Activated B cell treated with CpG ODN at 0.5 μM for 24 hours (primary cell): ENCODE results near the gene SEMA5B. TPM values are rescaled to one million over a fixed set of nuclear protein-coding genes. Genes with fewer than 3 reads are reported as not detected.

Experiments
- ATAC-seq: fragments of 200-7000 bp; cut with Tn5 transposase; one replicate; pipeline ENCODE4 v1.10.0; 2021; ENCODE audit warnings: low read depth, mild to moderate bottlenecking, moderate library complexity
- CTCF ChIA-PET: fragments of 350-600 bp; sonication (Branson Sonifier 250); formaldehyde crosslinking; loops from one replicate; lab custom pipeline; 2021; ENCODE audit warnings: antibody characterized with exemption; lab: Charles Lee
- POLR2A ChIA-PET: fragments of 350-600 bp; sonication (Branson Sonifier 250); formaldehyde crosslinking; loops from one replicate; lab custom pipeline; 2021; ENCODE audit warnings: antibody characterized with exemption; lab: Charles Lee
- DNase-seq: peaks from one replicate; pipeline ENCODE4 v3.0.0; 2022
- H3K27ac Mint-ChIP-seq: one replicate; pipeline ENCODE4 v1.8.0; 2020; ENCODE audit warnings: mixed read lengths
- H3K27me3 Mint-ChIP-seq: one replicate; pipeline ENCODE4 v1.8.0; 2021; ENCODE audit warnings: mixed read lengths
- H3K36me3 Mint-ChIP-seq: one replicate; pipeline ENCODE4 v1.8.0; 2021; ENCODE audit warnings: low read depth, mixed read lengths
- H3K4me1 Mint-ChIP-seq: one replicate; pipeline ENCODE4 v1.8.0; 2021; ENCODE audit warnings: mixed read lengths
- H3K4me3 Mint-ChIP-seq: one replicate; pipeline ENCODE4 v1.8.0; 2020; ENCODE audit warnings: mild to moderate bottlenecking, mixed read lengths
- H3K9me3 Mint-ChIP-seq: one replicate; pipeline ENCODE4 v1.8.0; 2020; ENCODE audit warnings: mixed read lengths
- intact Hi-C: fragments of 100-400 bp; cut with micrococcal nuclease; formaldehyde crosslinking; loops from one replicate; pipeline ENCODE4 v1.15.1; 2024
- total RNA-seq: library from RNA; stranded (reverse); gene quantifications from 2 replicates; pipeline ENCODE4 v1.2.3, GENCODE V29; 2022
- TF ChIP-seq, protein P1 (sequence below): fragments of 200-600 bp; IDR thresholded peaks from one replicate; pipeline ENCODE4 v1.8.0; 2022; ENCODE audit warnings: antibody characterized with exemption, mild to moderate bottlenecking

Gene SEMA5B
- total RNA-seq, 1 donor from 2014 or later: 1.6 TPM

DNA sequence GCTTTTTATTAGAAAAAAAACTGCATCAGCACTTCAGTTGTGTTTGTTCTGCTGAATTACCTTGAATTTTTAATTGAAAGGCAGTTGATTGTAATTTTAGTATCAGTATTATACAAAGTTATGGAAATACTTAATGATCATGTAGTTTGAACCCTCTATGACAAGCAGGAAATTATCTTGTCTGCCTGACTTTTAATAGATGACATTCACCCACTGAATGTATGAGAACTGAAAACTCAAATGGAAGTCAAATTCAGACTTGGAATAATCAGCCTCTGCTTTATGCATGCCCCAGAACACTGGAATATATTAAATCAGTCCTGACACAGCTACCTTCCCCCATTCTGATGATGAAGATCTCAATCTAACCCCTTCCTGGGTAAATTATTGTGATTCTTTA, 159.2 kb downstream of the SEMA5B start:
- H3K36me3 Mint-ChIP-seq: peaks cover 31% of the 10 kb centered on the region
- intact Hi-C loops: loop anchor here (10.0 kb wide), 1 partner anchor 304 kb away; the partner anchor contains the start of genes DTX3L and PARP9
- ChIA-PET POLR2A (no interaction called here), CTCF (no interaction called here)
- H3K4me1 Mint-ChIP-seq: peaks cover 3% of the 10 kb centered on the region
- H3K27me3 Mint-ChIP-seq: no peaks in the 10 kb centered on the region
- no peaks in the 10 kb centered on the region for H3K9me3 Mint-ChIP-seq
- TF ChIP-seq, protein P1, sequence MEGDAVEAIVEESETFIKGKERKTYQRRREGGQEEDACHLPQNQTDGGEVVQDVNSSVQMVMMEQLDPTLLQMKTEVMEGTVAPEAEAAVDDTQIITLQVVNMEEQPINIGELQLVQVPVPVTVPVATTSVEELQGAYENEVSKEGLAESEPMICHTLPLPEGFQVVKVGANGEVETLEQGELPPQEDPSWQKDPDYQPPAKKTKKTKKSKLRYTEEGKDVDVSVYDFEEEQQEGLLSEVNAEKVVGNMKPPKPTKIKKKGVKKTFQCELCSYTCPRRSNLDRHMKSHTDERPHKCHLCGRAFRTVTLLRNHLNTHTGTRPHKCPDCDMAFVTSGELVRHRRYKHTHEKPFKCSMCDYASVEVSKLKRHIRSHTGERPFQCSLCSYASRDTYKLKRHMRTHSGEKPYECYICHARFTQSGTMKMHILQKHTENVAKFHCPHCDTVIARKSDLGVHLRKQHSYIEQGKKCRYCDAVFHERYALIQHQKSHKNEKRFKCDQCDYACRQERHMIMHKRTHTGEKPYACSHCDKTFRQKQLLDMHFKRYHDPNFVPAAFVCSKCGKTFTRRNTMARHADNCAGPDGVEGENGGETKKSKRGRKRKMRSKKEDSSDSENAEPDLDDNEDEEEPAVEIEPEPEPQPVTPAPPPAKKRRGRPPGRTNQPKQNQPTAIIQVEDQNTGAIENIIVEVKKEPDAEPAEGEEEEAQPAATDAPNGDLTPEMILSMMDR: no peak
- ATAC-seq (no peak), DNase-seq (no peak)
- H3K27ac Mint-ChIP-seq: no peak overlapping the region
- no peak overlapping the region for H3K4me3 Mint-ChIP-seq

DNA sequence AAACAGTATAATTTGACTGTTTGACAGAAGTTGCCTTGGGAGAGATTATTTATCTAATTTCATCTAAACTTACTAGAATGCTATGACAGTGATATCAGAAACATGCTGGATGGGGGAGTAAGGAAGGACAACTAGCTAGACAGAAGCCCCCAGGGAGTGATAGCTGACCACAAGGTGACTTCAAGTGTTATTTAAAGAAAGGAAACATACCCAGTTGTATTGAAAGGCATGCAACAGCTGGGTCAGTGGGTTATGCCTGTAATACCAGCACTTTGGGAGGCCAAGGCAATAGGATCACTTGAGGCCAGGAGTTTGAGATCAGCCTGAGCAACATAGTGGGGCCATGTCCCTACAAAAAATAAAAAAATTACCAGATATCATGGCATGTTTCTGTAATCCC, 163.1 kb downstream of the SEMA5B start:
- no peak overlapping the region for H3K27ac Mint-ChIP-seq
- intact Hi-C loops: loop anchor here (10.0 kb wide), 1 partner anchor 300 kb away; the partner anchor contains the start of genes DTX3L and PARP9
- peaks cover 3% of the 10 kb centered on the region for H3K4me1 Mint-ChIP-seq
- CTCF ChIA-PET: no interaction called here
- ATAC-seq: no peak
- H3K36me3 Mint-ChIP-seq: peaks cover 31% of the 10 kb centered on the region
- TF ChIP-seq, protein P1: no peak
- H3K4me3 Mint-ChIP-seq: no peak overlapping the region
- no peaks in the 10 kb centered on the region for H3K27me3 Mint-ChIP-seq
- POLR2A ChIA-PET: no interaction called here
- no peaks in the 10 kb centered on the region for H3K9me3 Mint-ChIP-seq
- DNase-seq: no peak

DNA sequence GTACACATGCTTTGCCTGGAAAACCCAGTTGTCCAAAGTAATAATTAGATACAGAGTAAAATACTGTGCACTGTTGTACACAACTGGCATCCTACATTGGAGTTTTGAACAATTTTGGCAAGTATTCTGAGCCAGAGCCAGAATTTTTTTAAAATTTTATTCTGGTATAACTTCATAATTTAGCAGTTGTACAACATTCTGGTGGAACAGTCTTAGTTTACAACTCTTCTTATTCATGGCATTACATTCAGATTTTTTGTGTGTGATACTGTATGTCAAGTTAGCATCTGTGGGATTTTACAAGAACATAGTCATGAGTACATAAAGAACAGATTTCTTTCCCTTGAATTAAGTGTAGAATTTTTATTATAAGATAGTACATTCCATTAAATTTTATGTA, 165.2 kb downstream of the SEMA5B start:
- Mint-ChIP-seq H3K4me1 (peaks cover 3% of the 10 kb centered on the region), H3K4me3 (no peak overlapping the region), H3K27ac (no peak overlapping the region), H3K9me3 (no peaks in the 10 kb centered on the region), H3K36me3 (peaks cover 35% of the 10 kb centered on the region), H3K27me3 (no peaks in the 10 kb centered on the region)
- intact Hi-C loops: loop anchor here (10.0 kb wide), 1 partner anchor 298 kb away; the partner anchor contains the start of genes DTX3L and PARP9
- ChIA-PET CTCF (no interaction called here), POLR2A (no interaction called here)
- DNase-seq (no peak), ATAC-seq (no peak)
- TF ChIP-seq, protein P1: no peak

Other genes starting within 250 kb of the SEMA5B start
- gene HSPBAP1, start 233.9 kb downstream of the SEMA5B start, total RNA-seq: 18.1 and 20.6 TPM in 2 replicates
- gene SLC49A4, start 232.7 kb downstream of the SEMA5B start, total RNA-seq: 3.0 and 3.2 TPM in 2 replicates
- 8.5 and 10.7 TPM in 2 replicates for gene PDIA5, start 39.3 kb upstream of the SEMA5B start, total RNA-seq
- gene SEC22A, start 174.2 kb upstream of the SEMA5B start, total RNA-seq: 13.5 and 15.9 TPM in 2 replicates